H1 (cell line): ENCODE results near the gene ZNF200. TPM values are rescaled to one million over a fixed set of nuclear protein-coding genes. Genes with fewer than 3 reads are reported as not detected.
A peak's percentile ranks its signal among the peaks of the same experiment; 100 is the strongest.

Experiments
- CTCF ChIA-PET: fragments of 300-600 bp; sonication (Branson Sonifier 250); formaldehyde crosslinking; loops from one replicate; lab custom pipeline; 2021; ENCODE audit not compliant: partially characterized antibody; lab: Charles Lee
- POLR2A ChIA-PET: fragments of 300-600 bp; sonication (Branson Sonifier 250); formaldehyde crosslinking; loops from one replicate; lab custom pipeline; 2021; ENCODE audit warnings: inconsistent platforms; ENCODE audit not compliant: partially characterized antibody; lab: Charles Lee
- DNase-seq, 2 experiments: peaks; one replicate each; pipeline versions ENCODE4 v3.0.0 to v3.0.0-alpha.2; 2010 to 2022; ENCODE audit warnings: low spot score in 2 of 2, low read depth in 1 of 2, mixed read lengths in 1 of 2
- FAIRE-seq: peaks from 2 replicates; lab custom pipeline; 2011; peaks lifted over from hg19 to GRCh38; lab: Jason Lieb, UNC
- H2AFZ ChIP-seq: 2 replicates; pipeline ENCODE4 v1.8.1; 2012; ENCODE audit warnings: low read length, inconsistent platforms
- H2AK5ac ChIP-seq: 2 replicates; pipeline ENCODE4 v1.6.1; 2013; ENCODE audit warnings: low read depth, low read length
- H2BK120ac ChIP-seq: replicated peaks from 2 replicates; pipeline ENCODE3; 2013; ENCODE audit warnings: low read depth, low read length, inconsistent platforms
- H2BK12ac ChIP-seq: 2 replicates; pipeline ENCODE4 v1.6.1; 2013; ENCODE audit warnings: low read depth, low read length
- H2BK15ac ChIP-seq: 2 replicates; pipeline ENCODE4 v1.6.1; 2013; ENCODE audit warnings: low read length
- H2BK20ac ChIP-seq: 2 replicates; pipeline ENCODE4 v1.6.1; 2013; ENCODE audit warnings: low read length
- H2BK5ac ChIP-seq: 2 replicates; pipeline ENCODE4 v1.6.1; 2013; ENCODE audit warnings: low read depth, low read length
- H3K14ac ChIP-seq: 2 replicates; pipeline ENCODE4 v1.6.1; 2013; ENCODE audit warnings: inconsistent platforms; ENCODE audit not compliant: insufficient read length
- H3K18ac ChIP-seq: 2 replicates; pipeline ENCODE4 v1.6.1; 2013; ENCODE audit warnings: low read length; ENCODE audit errors: extremely low read depth
- H3K23ac ChIP-seq: 2 replicates; pipeline ENCODE4 v1.6.1; 2013; ENCODE audit warnings: inconsistent platforms; ENCODE audit not compliant: insufficient read length
- H3K23me2 ChIP-seq: 2 replicates; pipeline ENCODE4 v1.6.1; 2013; ENCODE audit warnings: low read depth, low read length
- H3K27ac ChIP-seq: 2 replicates; pipeline ENCODE4 v1.6.1; 2011; ENCODE audit warnings: low read depth, low read length, inconsistent platforms
- H3K27me3 ChIP-seq, 4 experiments: replicated peaks in 1 of 4; 1 replicate in 1 of 4; 2 replicates in 3 of 4; pipeline versions ENCODE4 v1.6.1 to v1.8.1; 2011 to 2013; ENCODE audit warnings: low read length in 3 of 4, mild to moderate bottlenecking in 3 of 4, inconsistent platforms in 2 of 4, mixed read lengths in 2 of 4, moderate library complexity in 1 of 4; ENCODE audit not compliant: control insufficient read depth in 3 of 4, insufficient read depth in 3 of 4; ENCODE audit errors: extremely low read depth in 1 of 4
- H3K36me3 ChIP-seq, 4 experiments: 2 replicates each; pipeline versions ENCODE4 v1.6.1 to v1.8.1; 2011 to 2013; ENCODE audit warnings: mild to moderate bottlenecking in 4 of 4, low read length in 3 of 4, moderate library complexity in 2 of 4, control low read depth in 1 of 4, inconsistent platforms in 1 of 4; ENCODE audit not compliant: insufficient read depth in 4 of 4, control insufficient read depth in 2 of 4
- H3K4ac ChIP-seq: replicated peaks from 2 replicates; pipeline ENCODE3; 2013; ENCODE audit warnings: low read length, low read depth, mixed read lengths, inconsistent platforms; ENCODE audit not compliant: insufficient read length
- H3K4me1 ChIP-seq, 4 experiments: replicated peaks in 1 of 4; 1 replicate in 1 of 4; 2 replicates in 3 of 4; pipeline versions ENCODE4 v1.6.1 to v1.8.1; 2011 to 2013; ENCODE audit warnings: low read length in 3 of 4, inconsistent platforms in 2 of 4, mixed read lengths in 1 of 4; ENCODE audit not compliant: insufficient read depth in 4 of 4, control insufficient read depth in 3 of 4
- H3K4me2 ChIP-seq, 2 experiments: 2 replicates each; pipeline versions ENCODE4 v1.6.1 to v1.8.1; 2011 to 2013; ENCODE audit warnings: low read depth in 2 of 2, low read length in 2 of 2, control low read depth in 1 of 2, inconsistent platforms in 1 of 2, mild to moderate bottlenecking in 1 of 2; ENCODE audit not compliant: insufficient read depth in 1 of 2
- H3K4me3 ChIP-seq, 4 experiments: fragments of 200-600, 300-600 bp in 1 of 4; sonication (generic), shearing (Covaris generic), sonication (Bioruptor Twin) in 1 of 4; 2 replicates each; pipeline versions ENCODE4 v1.5.1 to v1.8.1; 2011 to 2016; ENCODE audit warnings: low read length in 4 of 4, low read depth in 3 of 4, control low read depth in 2 of 4, inconsistent platforms in 2 of 4, mild to moderate bottlenecking in 2 of 4, mixed read lengths in 1 of 4, moderate library complexity in 1 of 4; ENCODE audit not compliant: insufficient read depth in 2 of 4; ENCODE audit errors: extremely low read depth in 1 of 4
- H3K56ac ChIP-seq: replicated peaks from 2 replicates; pipeline ENCODE3; 2013; ENCODE audit warnings: low read depth, mild to moderate bottlenecking, mixed read lengths, low read length, inconsistent platforms; ENCODE audit not compliant: insufficient read length
- H3K79me1 ChIP-seq: 2 replicates; pipeline ENCODE4 v1.6.1; 2013; ENCODE audit warnings: low read depth, low read length, control low read depth
- H3K79me2 ChIP-seq, 2 experiments: 2 replicates each; pipeline versions ENCODE4 v1.6.1 to v1.8.1; 2012 to 2013; ENCODE audit warnings: low read length in 2 of 2, mild to moderate bottlenecking in 2 of 2, inconsistent platforms in 1 of 2; ENCODE audit not compliant: insufficient read depth in 2 of 2, control insufficient read depth in 1 of 2
- H3K9ac ChIP-seq, 4 experiments: replicated peaks in 1 of 4; 1 replicate in 1 of 4; 2 replicates in 3 of 4; pipeline versions ENCODE4 v1.6.1 to v1.8.1; 2011 to 2013; ENCODE audit warnings: low read depth in 3 of 4, low read length in 3 of 4, control low read depth in 2 of 4, mild to moderate bottlenecking in 2 of 4, moderate library complexity in 2 of 4, inconsistent platforms in 1 of 4; ENCODE audit errors: extremely low read depth in 1 of 4
- H3K9me3 ChIP-seq, 2 experiments: 2 replicates each; pipeline versions ENCODE4 v1.6.1 to v1.8.1; 2012 to 2013; ENCODE audit warnings: mild to moderate bottlenecking in 2 of 2, moderate library complexity in 2 of 2, control low read depth in 1 of 2, inconsistent platforms in 1 of 2, low read depth in 1 of 2, low read length in 1 of 2, mixed read lengths in 1 of 2; ENCODE audit not compliant: insufficient read depth in 2 of 2
- H4K20me1 ChIP-seq, 2 experiments: replicated peaks in 1 of 2; 2 replicates each; pipeline versions ENCODE3 to v1.8.1; 2011 to 2013; ENCODE audit warnings: inconsistent platforms in 2 of 2, low read length in 2 of 2, mild to moderate bottlenecking in 1 of 2; ENCODE audit not compliant: insufficient read depth in 2 of 2, control insufficient read depth in 1 of 2
- H4K5ac ChIP-seq: 2 replicates; pipeline ENCODE4 v1.6.1; 2013; ENCODE audit warnings: low read length, low read depth, mixed read lengths, inconsistent platforms; ENCODE audit not compliant: insufficient read length
- H4K8ac ChIP-seq: 2 replicates; pipeline ENCODE4 v1.8.0; 2013; ENCODE audit warnings: mild to moderate bottlenecking, moderate library complexity, low read length, inconsistent platforms; ENCODE audit not compliant: insufficient read depth; ENCODE audit errors: extremely low read depth
- H4K91ac ChIP-seq: replicated peaks from 2 replicates; pipeline ENCODE3; 2013; ENCODE audit warnings: low read length, mixed read lengths, inconsistent platforms; ENCODE audit not compliant: insufficient read length
- FOSL1 ChIP-seq: IDR thresholded peaks from 2 replicates; pipeline ENCODE4 v1.6.1; 2011; ENCODE audit warnings: mild to moderate bottlenecking, low read depth, low read length, moderate library complexity; ENCODE audit not compliant: insufficient read depth
- GTF2F1 ChIP-seq: IDR thresholded peaks from 2 replicates; pipeline ENCODE4 v1.6.1; 2012; ENCODE audit warnings: low read depth, low read length, improper control_type of control experiment, borderline replicate concordance
- JUND ChIP-seq: IDR thresholded peaks from 2 replicates; pipeline ENCODE4 v1.6.1; 2011; ENCODE audit warnings: mild to moderate bottlenecking, improper control_type of control experiment, low read length
- PHF8 ChIP-seq: fragments of 200-600 bp; sonication (generic); conservative IDR thresholded peaks from 2 replicates; pipeline ENCODE4 v1.7.1; 2012; ENCODE audit warnings: low read depth, mild to moderate bottlenecking, inconsistent platforms, low read length, moderate library complexity
- POLR2A ChIP-seq, 2 experiments: IDR thresholded peaks; 1 replicate in 1 of 2; 2 replicates in 1 of 2; pipeline ENCODE4 v1.6.1; 2011; ENCODE audit warnings: low read depth in 2 of 2, low read length in 2 of 2, mild to moderate bottlenecking in 2 of 2; ENCODE audit errors: control extremely low read depth in 1 of 2
- RNF2 ChIP-seq: fragments of 200-900, 300-1000 bp; sonication (generic); IDR thresholded peaks from 2 replicates; pipeline ENCODE4 v1.7.1; 2016; ENCODE audit warnings: borderline replicate concordance, low read depth, mild to moderate bottlenecking, antibody characterized with exemption, low read length; ENCODE audit not compliant: poor library complexity, severe bottlenecking; ENCODE audit errors: missing control alignments
- TAF7 ChIP-seq: optimal IDR thresholded peaks from 2 replicates; pipeline ENCODE3; 2011; ENCODE audit warnings: low read depth, mild to moderate bottlenecking, inconsistent platforms, low read length, moderate library complexity, borderline replicate concordance
- WGBS, 2 experiments: shearing (Covaris generic) in 1 of 2; methylation state at CpG; one replicate each; pipeline versions ENCODE4 v1.1.6 to v1.1.7; 2013 to 2015; ENCODE audit warnings: low lambda C conversion rate in 2 of 2, mixed read lengths in 2 of 2, inconsistent platforms in 1 of 2, low coverage in 1 of 2, missing lambda C conversion rate in 1 of 2; ENCODE audit not compliant: insufficient replicate concordance in 2 of 2, insufficient coverage in 1 of 2, insufficient read length in 1 of 2; ENCODE audit errors: extremely low coverage in 1 of 2, missing lambda C conversion rate in 1 of 2; 5-methylcytosine and 5-hydroxymethylcytosine counted together
- polyA plus RNA-seq, 7 experiments: library from polyadenylated mRNA; depleted of rRNA in 3 of 7; stranded (reverse) in 5 of 7; unstranded in 2 of 7; fragments of >200 nt in 5 of 7; fragments of 200-250 nt in 2 of 7; gene quantifications; 1 replicate in 5 of 7; 2 replicates in 1 of 7; 4 replicates in 1 of 7; pipeline versions ENCODE4 v1.2.1 to v1.2.3, GENCODE V29; 2011 to 2013; ENCODE audit warnings: missing spikeins in 2 of 7, mixed read lengths in 2 of 7
- total RNA-seq: library from RNA; stranded (reverse); fragmentation: NEBNext Ultra II Directional; extraction: Animal tissue kit (Norgen Biotek cat#: 25700); gene quantifications from 2 replicates; pipeline ENCODE4 v1.2.1, GENCODE V29; 2021

Gene ZNF200
- total and polyA plus RNA-seq, 2 of the 8 experiments (the other 6 are each of a cell fraction or from before 2014, with no cell fraction given) = 2.7 to 9.9 TPM

DNA sequence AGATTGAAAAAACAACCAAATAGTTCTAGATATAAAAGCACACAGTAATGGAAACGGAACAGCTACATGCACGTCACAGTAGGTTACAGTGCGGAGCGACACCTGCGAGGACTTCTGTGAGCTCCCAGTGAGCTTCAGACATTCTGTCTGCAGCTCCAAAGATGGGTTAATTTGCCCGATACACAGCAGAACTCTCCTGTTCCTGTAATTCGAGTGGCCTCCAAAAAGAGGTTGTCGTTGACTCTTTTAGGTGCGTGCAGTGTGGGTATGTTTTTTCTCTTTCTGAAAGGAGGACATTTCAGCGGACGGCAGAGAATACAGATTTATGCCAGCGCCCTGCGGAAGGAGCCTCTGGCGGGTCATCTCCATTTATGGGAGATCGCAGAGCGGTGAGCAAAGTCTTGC lies 44.0 kb downstream of the ZNF200 start:
- peak overlapping the region; percentile 47 to 99 (median 78) for H3K4me3 ChIP-seq

More for the DNA sequence above, 44.0 kb downstream of the ZNF200 start:
- TF ChIP-seq POLR2A (IDR thresholded peaks at IDR 0.05; ENCODE audit: control extremely low read depth in 1 of 2, low read depth in 2 of 2, low read length in 2 of 2) (no peak), GTF2F1 (no peak), PHF8 (no peak), TAF7 (no peak), RNF2 (no peak), JUND (no peak), FOSL1 (no peak)
- Histone ChIP-seq H2AK5ac (no peak overlapping the region), H3K18ac (no peak overlapping the region), H2BK12ac (0 out of 2 replicates have a peak overlapping the region, but pooled peaks have one; percentile 2), H4K5ac (no peak overlapping the region), H3K79me1 (no peaks in the 10 kb centered on the region), H3K36me3 (no peaks in the 10 kb centered on the region), H3K4me2 (peak overlapping the region; percentile 97 to 98), H3K4me1 (peaks cover 0 to 5% (median 0%) of the 10 kb centered on the region in 4 experiments; a peak in 2 of 7 replicates), H2BK20ac (no peak overlapping the region), H4K20me1 (no peaks in the 10 kb centered on the region), H3K9me3 (no peaks in the 10 kb centered on the region; a peak in 1 of 4 replicates), H3K4ac (no peak overlapping the region), H4K91ac (no peak overlapping the region), H3K14ac (no peak overlapping the region), H3K56ac (no peak overlapping the region), H3K27me3 (peaks cover 5 to 17% (median 14%) of the 10 kb centered on the region in 4 experiments), H3K23ac (no peak overlapping the region), H2BK15ac (no peak overlapping the region), H2BK5ac (no peak overlapping the region), H3K27ac (no peak overlapping the region), H4K8ac (no peak overlapping the region), H3K9ac (peak overlapping the region in 1 of 4 experiments; percentile 65; a peak in 2 of 7 replicates), H2BK120ac (no peak overlapping the region), H2AFZ (no peak overlapping the region), H3K79me2 (no peaks in the 10 kb centered on the region), H3K23me2 (peaks cover 17% of the 10 kb centered on the region)
- DNase-seq (no peak), FAIRE-seq (no peak)
- ChIA-PET POLR2A (interaction anchor here (1.1 to 1.9 kb wide), 6 partner anchors 11 to 114 kb away, joined by 3 to 7 read pairs (median 4); partner anchors contain the start of genes TIGD7, ZNF200 and ZNF75A), CTCF (interaction anchor here (1.1 to 2.5 kb wide), 4 partner anchors 18 to 74 kb away, joined by 4 to 7 read pairs (median 5); no protein-coding TSS in a partner anchor)
- WGBS, 2 experiments = 4% methylated on average over 16 of the region's 16 CpGs; no CpG with 5 or more reads in 1 of the 2 experiments
